Measurements from ENCODE around the gene C11orf71. TPM values are rescaled to one million over a fixed set of nuclear protein-coding genes. Genes with fewer than 3 reads are reported as not detected.

The C11orf71 gene
- polyA plus RNA-seq, 2 donors = 4.1 to 5.5 TPM

DNA sequence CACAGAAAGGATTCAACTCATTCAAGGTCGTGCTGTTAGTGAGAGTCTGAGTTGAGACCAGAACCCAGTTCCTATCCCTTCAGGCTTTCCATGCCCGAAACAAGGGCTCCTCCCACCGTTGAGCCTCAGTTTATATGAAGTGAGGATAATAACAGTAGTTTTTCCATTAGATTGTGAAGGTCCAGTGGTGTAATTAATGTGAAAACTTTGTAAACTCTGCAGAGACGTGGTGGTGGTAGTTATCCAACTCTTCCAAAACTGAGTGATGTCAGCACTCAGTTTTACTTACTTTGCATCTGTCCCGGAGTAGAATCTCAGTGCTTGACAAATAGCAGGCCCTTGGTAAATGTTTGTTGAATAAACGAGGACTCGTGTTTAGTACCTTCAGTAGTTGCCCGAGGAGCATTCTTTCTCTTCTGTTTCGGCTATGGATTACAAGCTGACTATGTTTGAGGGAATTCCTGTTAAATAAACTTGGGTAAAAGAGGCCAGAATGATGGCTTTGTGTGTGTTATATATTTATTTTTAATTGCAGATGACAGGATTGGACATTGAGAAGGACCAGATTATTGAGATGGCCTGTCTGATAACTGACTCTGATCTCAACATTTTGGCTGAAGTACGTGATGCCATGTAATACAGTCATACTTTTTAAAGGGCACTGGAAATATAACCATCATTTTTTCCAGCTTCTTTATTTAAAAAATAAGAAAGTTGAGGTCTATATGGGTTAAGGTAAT lies 40.0 kb upstream of the C11orf71 start:
- Histone ChIP-seq H3K27ac (ENCODE audit: low read depth in 2 of 2, low read length in 1 of 2) (peak overlapping the region; percentile 69 to 86), H3K27me3 (ENCODE audit: control insufficient read depth in 1 of 2, insufficient read depth in 2 of 2, low read length in 2 of 2) (no peaks in the 10 kb centered on the region), H3K36me3 (ENCODE audit: control insufficient read depth in 2 of 2, insufficient read depth in 2 of 2, low read length in 1 of 2) (peaks cover 0 to 2% of the 10 kb centered on the region in 2 donors), H3K9me3 (ENCODE audit: control insufficient read depth in 2 of 2, insufficient read depth in 1 of 2, low read depth in 1 of 2, low read length in 1 of 2) (no peaks in the 10 kb centered on the region), H3K4me3 (ENCODE audit: low read depth in 1 of 2, low read length in 2 of 2) (peak overlapping the region; percentile 94 to 96), H3K4me1 (ENCODE audit: control insufficient read depth in 2 of 2, insufficient read depth in 2 of 2, low read length in 1 of 2) (no peaks in the 10 kb centered on the region)
- 11 to 16% methylated on average over 10 of the region's 10 CpGs for WGBS, 2 donors

- Histone ChIP-seq H3K4me3 (ENCODE audit: low read depth in 1 of 2, low read length in 2 of 2) (peak within 1 kb of the TSS; percentile 94 to 96), H3K27ac (ENCODE audit: low read depth in 2 of 2, low read length in 1 of 2) (peak within 1 kb of the TSS; percentile 69 to 86), H3K27me3 (ENCODE audit: control insufficient read depth in 1 of 2, insufficient read depth in 2 of 2, low read length in 2 of 2) (no peaks in the 10 kb centered on the region), H3K4me1 (ENCODE audit: control insufficient read depth in 2 of 2, insufficient read depth in 2 of 2, low read length in 1 of 2) (no peaks in the 10 kb centered on the region), H3K9me3 (ENCODE audit: control insufficient read depth in 2 of 2, insufficient read depth in 1 of 2, low read depth in 1 of 2, low read length in 1 of 2) (no peaks in the 10 kb centered on the region), H3K36me3 (ENCODE audit: control insufficient read depth in 2 of 2, insufficient read depth in 2 of 2, low read length in 1 of 2) (peaks cover 0 to 2% of the 10 kb centered on the region in 2 donors)
- 0% methylated on average over 59 to 64 of the region's 64 CpGs for WGBS, 2 donors
Measured at GRCh38 chr11:114439229-114440120, 39.2 kb upstream of the C11orf71 start, which contains the start of gene REXO2. Gene REXO2, plus strand, starts transcription at chr11:114439467. Its CDS starts 62 bp downstream, at chr11:114439529.

- Histone ChIP-seq H3K36me3 (ENCODE audit: control insufficient read depth in 2 of 2, insufficient read depth in 2 of 2, low read length in 1 of 2) (no peaks in the 10 kb centered on the region), H3K27ac (ENCODE audit: low read depth in 2 of 2, low read length in 1 of 2) (peak overlapping the region; percentile 22 to 50), H3K9me3 (ENCODE audit: control insufficient read depth in 2 of 2, insufficient read depth in 1 of 2, low read depth in 1 of 2, low read length in 1 of 2) (no peaks in the 10 kb centered on the region), H3K27me3 (ENCODE audit: control insufficient read depth in 1 of 2, insufficient read depth in 2 of 2, low read length in 2 of 2) (no peaks in the 10 kb centered on the region), H3K4me3 (ENCODE audit: low read depth in 1 of 2, low read length in 2 of 2) (peak overlapping the region in 1 of 2 donors; percentile 96), H3K4me1 (ENCODE audit: control insufficient read depth in 2 of 2, insufficient read depth in 2 of 2, low read length in 1 of 2) (no peaks in the 10 kb centered on the region)
- 64 to 70% methylated on average over 6 of the region's 6 CpGs for WGBS, 2 donors
Measured at GRCh38 chr11:114438303-114438702, 38.0 kb upstream of the C11orf71 start.

- no peak overlapping the region for H3K27ac ChIP-seq (ENCODE audit: low read depth in 2 of 2, low read length in 1 of 2)
- WGBS, 2 donors = 64 to 74% methylated on average over 4 of the region's 4 CpGs
Measured at GRCh38 chr11:114433376-114433775, 33.1 kb upstream of the C11orf71 start.

DNA sequence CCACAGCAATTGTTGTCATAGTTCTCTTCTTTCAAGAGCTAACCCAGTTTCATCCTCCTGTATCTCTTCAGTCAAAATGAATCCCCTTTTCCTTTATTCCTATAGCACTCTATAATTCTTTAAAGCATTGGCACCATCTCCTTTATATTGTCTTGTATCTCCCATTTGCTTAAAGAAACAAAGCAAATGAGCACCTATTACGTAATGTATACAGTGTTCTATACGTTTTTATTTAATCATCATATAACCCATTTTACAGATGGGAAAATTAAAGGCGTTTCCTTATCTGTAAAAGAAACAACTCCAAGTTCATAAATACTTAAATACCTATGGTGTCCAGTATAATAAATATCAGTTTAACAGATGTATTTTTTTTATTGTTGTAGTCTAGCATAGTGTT lies 32.6 kb upstream of the C11orf71 start:
- WGBS, 2 donors = 85 to 86% methylated on average over 3 of the region's 3 CpGs
- H3K9me3 ChIP-seq (ENCODE audit: control insufficient read depth in 2 of 2, insufficient read depth in 1 of 2, low read depth in 1 of 2, low read length in 1 of 2) = no peaks in the 10 kb centered on the region
- H3K27ac ChIP-seq (ENCODE audit: low read depth in 2 of 2, low read length in 1 of 2) = no peak overlapping the region
- H3K36me3 ChIP-seq (ENCODE audit: control insufficient read depth in 2 of 2, insufficient read depth in 2 of 2, low read length in 1 of 2) = no peaks in the 10 kb centered on the region
- H3K4me1 ChIP-seq (ENCODE audit: control insufficient read depth in 2 of 2, insufficient read depth in 2 of 2, low read length in 1 of 2) = no peaks in the 10 kb centered on the region
- no peak overlapping the region for H3K4me3 ChIP-seq (ENCODE audit: low read depth in 1 of 2, low read length in 2 of 2)
- no peaks in the 10 kb centered on the region for H3K27me3 ChIP-seq (ENCODE audit: control insufficient read depth in 1 of 2, insufficient read depth in 2 of 2, low read length in 2 of 2)

More at GRCh38 chr11:114433376-114433775, 33.1 kb upstream of the C11orf71 start:
- no peaks in the 10 kb centered on the region for H3K9me3 ChIP-seq (ENCODE audit: control insufficient read depth in 2 of 2, insufficient read depth in 1 of 2, low read depth in 1 of 2, low read length in 1 of 2)
- no peaks in the 10 kb centered on the region for H3K4me1 ChIP-seq (ENCODE audit: control insufficient read depth in 2 of 2, insufficient read depth in 2 of 2, low read length in 1 of 2)
- no peaks in the 10 kb centered on the region for H3K36me3 ChIP-seq (ENCODE audit: control insufficient read depth in 2 of 2, insufficient read depth in 2 of 2, low read length in 1 of 2)
- no peak overlapping the region for H3K4me3 ChIP-seq (ENCODE audit: low read depth in 1 of 2, low read length in 2 of 2)
- H3K27me3 ChIP-seq (ENCODE audit: control insufficient read depth in 1 of 2, insufficient read depth in 2 of 2, low read length in 2 of 2) = no peaks in the 10 kb centered on the region

- H3K36me3 ChIP-seq (ENCODE audit: control insufficient read depth in 2 of 2, insufficient read depth in 2 of 2, low read length in 1 of 2) = peaks cover 0 to 5% of the 10 kb centered on the region in 2 donors
- H3K4me3 ChIP-seq (ENCODE audit: low read depth in 1 of 2, low read length in 2 of 2) = no peak overlapping the region
- no peaks in the 10 kb centered on the region for H3K27me3 ChIP-seq (ENCODE audit: control insufficient read depth in 1 of 2, insufficient read depth in 2 of 2, low read length in 2 of 2)
- no peak overlapping the region for H3K27ac ChIP-seq (ENCODE audit: low read depth in 2 of 2, low read length in 1 of 2)
- no peaks in the 10 kb centered on the region for H3K9me3 ChIP-seq (ENCODE audit: control insufficient read depth in 2 of 2, insufficient read depth in 1 of 2, low read depth in 1 of 2, low read length in 1 of 2)
- H3K4me1 ChIP-seq (ENCODE audit: control insufficient read depth in 2 of 2, insufficient read depth in 2 of 2, low read length in 1 of 2) = no peaks in the 10 kb centered on the region
Measured at GRCh38 chr11:114430290-114430689, 30.0 kb upstream of the C11orf71 start.

- H3K27ac ChIP-seq (ENCODE audit: low read depth in 2 of 2, low read length in 1 of 2) = no peak overlapping the region
- H3K4me1 ChIP-seq (ENCODE audit: control insufficient read depth in 2 of 2, insufficient read depth in 2 of 2, low read length in 1 of 2) = no peaks in the 10 kb centered on the region
- H3K4me3 ChIP-seq (ENCODE audit: low read depth in 1 of 2, low read length in 2 of 2) = no peak overlapping the region
- peaks cover 0 to 6% of the 10 kb centered on the region in 2 donors for H3K36me3 ChIP-seq (ENCODE audit: control insufficient read depth in 2 of 2, insufficient read depth in 2 of 2, low read length in 1 of 2)
- WGBS, 2 donors = 88 to 93% methylated on average over 4 of the region's 4 CpGs
- no peaks in the 10 kb centered on the region for H3K27me3 ChIP-seq (ENCODE audit: control insufficient read depth in 1 of 2, insufficient read depth in 2 of 2, low read length in 2 of 2)
- no peaks in the 10 kb centered on the region for H3K9me3 ChIP-seq (ENCODE audit: control insufficient read depth in 2 of 2, insufficient read depth in 1 of 2, low read depth in 1 of 2, low read length in 1 of 2)
Measured at GRCh38 chr11:114426280-114426679, 26.0 kb upstream of the C11orf71 start.

GRCh38 chr11:114416441-114416961 lies 16.2 kb upstream of the C11orf71 start:
- Histone ChIP-seq H3K36me3 (ENCODE audit: control insufficient read depth in 2 of 2, insufficient read depth in 2 of 2, low read length in 1 of 2) (no peaks in the 10 kb centered on the region), H3K9me3 (ENCODE audit: control insufficient read depth in 2 of 2, insufficient read depth in 1 of 2, low read depth in 1 of 2, low read length in 1 of 2) (peaks cover 0 to 2% of the 10 kb centered on the region in 2 donors), H3K4me3 (ENCODE audit: low read depth in 1 of 2, low read length in 2 of 2) (no peak overlapping the region), H3K27me3 (ENCODE audit: control insufficient read depth in 1 of 2, insufficient read depth in 2 of 2, low read length in 2 of 2) (peaks cover 0 to 2% of the 10 kb centered on the region in 2 donors), H3K27ac (ENCODE audit: low read depth in 2 of 2, low read length in 1 of 2) (peak overlapping the region; percentile 13 to 25), H3K4me1 (ENCODE audit: control insufficient read depth in 2 of 2, insufficient read depth in 2 of 2, low read length in 1 of 2) (peaks cover 0 to 4% of the 10 kb centered on the region in 2 donors)

- Histone ChIP-seq H3K9me3 (ENCODE audit: control insufficient read depth in 2 of 2, insufficient read depth in 1 of 2, low read depth in 1 of 2, low read length in 1 of 2) (no peaks in the 10 kb centered on the region), H3K4me1 (ENCODE audit: control insufficient read depth in 2 of 2, insufficient read depth in 2 of 2, low read length in 1 of 2) (peaks cover 0 to 4% of the 10 kb centered on the region in 2 donors), H3K4me3 (ENCODE audit: low read depth in 1 of 2, low read length in 2 of 2) (no peak overlapping the region), H3K27me3 (ENCODE audit: control insufficient read depth in 1 of 2, insufficient read depth in 2 of 2, low read length in 2 of 2) (no peaks in the 10 kb centered on the region), H3K27ac (ENCODE audit: low read depth in 2 of 2, low read length in 1 of 2) (no peak overlapping the region), H3K36me3 (ENCODE audit: control insufficient read depth in 2 of 2, insufficient read depth in 2 of 2, low read length in 1 of 2) (peaks cover 0 to 3% of the 10 kb centered on the region in 2 donors)
- 88 to 90% methylated on average over 10 of the region's 10 CpGs for WGBS, 2 donors
Measured at GRCh38 chr11:114413958-114414357, 13.6 kb upstream of the C11orf71 start.

Data from esophagus (tissue), 2 donors.